Prostate gland (tissue), 2 donors: ENCODE results near the gene TAF11L14.

Experiments
- POLR2A ChIP-seq: fragments of 450-650 bp; IDR thresholded peaks from one replicate; pipeline ENCODE4 v1.6.1; 2016; ENCODE audit warnings: antibody characterized with exemption, mild to moderate bottlenecking
- POLR2AphosphoS5 ChIP-seq: sonication (generic); formaldehyde crosslinking; IDR thresholded peaks from one replicate; pipeline ENCODE4 v1.6.1; 2017; ENCODE audit warnings: antibody characterized with exemption
- TF ChIP-seq, protein P1 (sequence below), 4 experiments: fragments of 200-600 bp in 2 of 4; fragments of 450-650 bp in 2 of 4; sonication (generic) in 2 of 4; IDR thresholded peaks; 1 replicate in 3 of 4; 2 replicates in 1 of 4; pipeline ENCODE4 v1.5.1; 2016 to 2019; ENCODE audit warnings: antibody characterized with exemption in 4 of 4, mild to moderate bottlenecking in 2 of 4, moderate library complexity in 2 of 4

DNA sequence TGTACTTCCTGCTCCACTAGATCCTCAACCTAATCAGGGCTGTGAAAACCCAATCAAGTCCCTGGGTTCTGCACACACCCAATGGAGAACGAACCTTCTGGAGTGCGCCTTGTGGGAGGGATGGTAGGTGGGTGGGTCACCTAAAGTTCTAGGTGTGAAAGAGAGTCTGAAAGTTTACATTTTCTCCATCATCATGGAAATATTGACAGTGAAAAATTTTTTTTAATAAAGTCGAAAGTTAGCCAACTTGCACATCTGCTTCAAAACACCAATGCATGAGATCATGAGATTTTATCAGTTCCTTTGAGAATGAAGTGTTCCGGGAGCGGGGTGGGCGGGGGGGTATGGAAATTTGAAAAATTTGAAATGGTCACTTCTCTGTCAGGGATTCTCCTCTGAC, 21.7 kb downstream of the TAF11L14 start:
- TF ChIP-seq POLR2A (no peak), POLR2AphosphoS5 (no peak)
- TF ChIP-seq, protein P1, sequence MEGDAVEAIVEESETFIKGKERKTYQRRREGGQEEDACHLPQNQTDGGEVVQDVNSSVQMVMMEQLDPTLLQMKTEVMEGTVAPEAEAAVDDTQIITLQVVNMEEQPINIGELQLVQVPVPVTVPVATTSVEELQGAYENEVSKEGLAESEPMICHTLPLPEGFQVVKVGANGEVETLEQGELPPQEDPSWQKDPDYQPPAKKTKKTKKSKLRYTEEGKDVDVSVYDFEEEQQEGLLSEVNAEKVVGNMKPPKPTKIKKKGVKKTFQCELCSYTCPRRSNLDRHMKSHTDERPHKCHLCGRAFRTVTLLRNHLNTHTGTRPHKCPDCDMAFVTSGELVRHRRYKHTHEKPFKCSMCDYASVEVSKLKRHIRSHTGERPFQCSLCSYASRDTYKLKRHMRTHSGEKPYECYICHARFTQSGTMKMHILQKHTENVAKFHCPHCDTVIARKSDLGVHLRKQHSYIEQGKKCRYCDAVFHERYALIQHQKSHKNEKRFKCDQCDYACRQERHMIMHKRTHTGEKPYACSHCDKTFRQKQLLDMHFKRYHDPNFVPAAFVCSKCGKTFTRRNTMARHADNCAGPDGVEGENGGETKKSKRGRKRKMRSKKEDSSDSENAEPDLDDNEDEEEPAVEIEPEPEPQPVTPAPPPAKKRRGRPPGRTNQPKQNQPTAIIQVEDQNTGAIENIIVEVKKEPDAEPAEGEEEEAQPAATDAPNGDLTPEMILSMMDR (IDR thresholded peaks at IDR 0.05), result no peak
